Lower leg skin (tissue), 3 donors: ENCODE results near the gene VWA1.

ENCODE experiments used
- CTCF ChIP-seq, 3 donors: fragments of 450-650 bp; IDR thresholded peaks; one replicate each; pipeline ENCODE4 v1.5.1; 2016; ENCODE audit warnings: antibody characterized with exemption in 3 of 3, mild to moderate bottlenecking in 3 of 3, moderate library complexity in 2 of 3
- POLR2A ChIP-seq, 2 donors: fragments of 450-650 bp; IDR thresholded peaks; one replicate each; pipeline ENCODE4 v1.6.1; 2016 to 2017; ENCODE audit warnings: antibody characterized with exemption in 2 of 2, mild to moderate bottlenecking in 1 of 2, moderate library complexity in 1 of 2

DNA sequence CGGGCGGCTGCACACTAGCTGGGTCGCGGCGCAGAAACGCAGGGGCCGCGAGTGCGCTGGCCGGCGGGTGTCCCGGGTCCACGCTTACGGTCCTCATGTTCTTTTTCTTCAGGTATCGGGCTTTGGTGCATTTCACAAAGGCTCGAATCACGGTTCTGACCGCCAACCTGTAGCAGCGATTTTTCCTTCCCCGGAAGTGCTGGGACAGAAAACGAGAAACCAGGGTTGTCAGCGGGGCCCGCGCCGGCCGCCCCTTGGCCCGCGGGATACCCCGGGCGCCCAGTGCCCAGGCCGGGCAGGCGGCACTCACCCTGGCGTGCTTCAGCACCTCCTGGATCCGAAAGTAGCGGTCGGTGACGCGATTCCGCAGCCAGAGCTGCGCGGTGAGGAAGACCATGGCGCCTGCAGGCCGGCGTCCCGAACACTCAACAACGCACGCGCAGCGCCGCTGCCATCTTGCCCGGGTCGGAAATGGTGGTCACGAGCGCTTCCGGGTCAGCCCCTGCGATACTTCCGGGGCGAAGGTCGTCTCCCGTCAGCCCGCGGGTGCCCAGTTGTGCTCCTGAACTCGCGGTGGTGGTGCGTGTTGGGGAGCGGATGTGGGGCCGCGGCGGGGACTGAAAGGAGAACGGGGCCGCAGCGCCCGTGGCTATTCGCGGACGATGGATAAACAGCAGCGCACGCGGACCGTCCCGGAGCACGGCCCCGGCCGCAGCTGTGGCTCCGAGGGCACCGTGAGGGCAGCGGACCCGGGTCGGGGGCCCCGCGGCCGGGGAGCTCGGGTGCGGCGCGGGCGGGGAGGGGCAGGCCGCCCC, 28.5 kb upstream of the VWA1 start, which contains the start of gene MRPL20:
- TF ChIP-seq CTCF (IDR thresholded peaks at IDR 0.05) (no peak), POLR2A (IDR thresholded peaks at IDR 0.05) (peak in 1 of 2 donors; percentile 11)
